ENCODE measurements around the gene ADAM12.

The ADAM12 gene

DNA sequence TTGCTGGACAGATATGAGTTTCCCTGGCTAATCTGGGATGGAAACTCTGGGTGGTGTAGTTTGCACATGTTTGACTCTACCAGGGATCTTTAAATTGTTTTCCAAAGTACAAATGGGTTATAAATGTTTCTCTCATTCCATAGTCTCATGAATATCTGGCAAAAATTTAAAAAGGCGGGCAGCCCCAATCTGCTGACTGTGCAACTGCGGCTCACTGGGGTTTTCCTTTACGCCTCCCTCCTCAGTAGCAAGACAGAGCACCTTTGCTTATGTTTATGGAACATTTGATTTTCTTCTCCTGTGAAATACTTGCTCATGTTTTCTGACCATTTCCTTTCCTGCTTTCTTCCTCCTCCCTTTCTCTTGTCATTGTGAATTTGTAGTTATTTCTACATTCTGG, 105.0 kb downstream of the ADAM12 start:
- ATAC-seq (no peak), DNase-seq (no peak)
- Mint-ChIP-seq H3K9me3 (no peaks in the 10 kb centered on the region), H3K27me3 (no peaks in the 10 kb centered on the region), H3K27ac (no peak overlapping the region), H3K4me3 (no peak overlapping the region), H3K4me1 (no peaks in the 10 kb centered on the region)

GRCh38 chr10:126278851-126279250, 109.4 kb downstream of the ADAM12 start:
- H3K9me3 Mint-ChIP-seq, result no peaks in the 10 kb centered on the region
- no peak overlapping the region for H3K27ac Mint-ChIP-seq
- DNase-seq (no peak), ATAC-seq (no peak)
- no peaks in the 10 kb centered on the region for H3K27me3 Mint-ChIP-seq
- H3K4me1 Mint-ChIP-seq, result no peaks in the 10 kb centered on the region
- no peak overlapping the region for H3K4me3 Mint-ChIP-seq

GRCh38 chr10:126277181-126277580, 111.1 kb downstream of the ADAM12 start:
- DNase-seq (no peak), ATAC-seq (no peak)
- Mint-ChIP-seq H3K27ac (no peak overlapping the region), H3K27me3 (no peaks in the 10 kb centered on the region), H3K4me1 (no peaks in the 10 kb centered on the region), H3K9me3 (peaks cover 0 to under 1% of the 10 kb centered on the region in 2 donors), H3K4me3 (no peak overlapping the region)

DNA sequence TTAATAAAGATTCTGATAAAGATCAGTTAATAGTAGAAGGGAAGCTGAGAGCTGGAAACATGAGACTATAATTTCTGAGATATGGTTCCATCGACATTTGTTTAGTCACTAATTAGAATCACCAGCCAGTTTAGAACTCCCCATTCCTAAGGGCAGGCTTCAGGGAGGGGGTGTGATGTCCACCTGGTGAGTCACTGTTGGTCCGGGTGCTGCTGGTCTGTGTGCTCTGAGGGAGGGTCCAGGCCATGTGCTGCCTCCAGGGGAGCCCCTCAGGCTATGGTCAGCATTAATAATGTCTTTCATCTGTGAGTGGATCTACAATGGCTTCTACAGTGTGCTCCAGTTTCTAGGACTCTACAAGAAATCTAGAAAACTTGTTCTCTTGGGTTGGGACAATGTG, 115.8 kb downstream of the ADAM12 start:
- Mint-ChIP-seq H3K4me3 (no peak overlapping the region), H3K27ac (no peak overlapping the region), H3K4me1 (no peaks in the 10 kb centered on the region), H3K9me3 (peaks cover 4 to 20% of the 10 kb centered on the region in 2 donors), H3K27me3 (no peaks in the 10 kb centered on the region)
- no peak for ATAC-seq
- DNase-seq, result no peak

DNA sequence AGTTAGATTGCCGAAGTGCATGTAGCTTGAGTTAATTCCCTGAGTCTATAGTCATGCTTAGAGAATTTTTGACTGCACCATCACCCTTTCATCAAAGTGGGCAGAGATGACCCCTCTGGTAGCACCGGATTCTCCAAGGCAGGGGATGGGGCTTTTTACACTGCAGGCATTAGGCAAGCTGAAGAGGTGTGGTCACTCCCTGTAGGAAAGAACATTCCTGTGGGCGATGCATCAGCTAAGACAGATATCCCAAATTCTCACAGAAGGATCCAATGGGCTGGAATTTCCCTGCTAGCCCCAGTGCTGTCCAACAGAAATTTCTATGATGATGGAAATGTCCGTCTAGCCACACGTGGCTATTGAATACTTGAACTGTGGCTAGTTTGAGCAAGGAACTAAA, 118.2 kb downstream of the ADAM12 start:
- Mint-ChIP-seq H3K4me1 (no peaks in the 10 kb centered on the region), H3K9me3 (peaks cover 15 to 33% of the 10 kb centered on the region in 2 donors), H3K4me3 (no peak overlapping the region), H3K27me3 (no peaks in the 10 kb centered on the region), H3K27ac (no peak overlapping the region)
- DNase-seq, result no peak
- no peak for ATAC-seq

DNA sequence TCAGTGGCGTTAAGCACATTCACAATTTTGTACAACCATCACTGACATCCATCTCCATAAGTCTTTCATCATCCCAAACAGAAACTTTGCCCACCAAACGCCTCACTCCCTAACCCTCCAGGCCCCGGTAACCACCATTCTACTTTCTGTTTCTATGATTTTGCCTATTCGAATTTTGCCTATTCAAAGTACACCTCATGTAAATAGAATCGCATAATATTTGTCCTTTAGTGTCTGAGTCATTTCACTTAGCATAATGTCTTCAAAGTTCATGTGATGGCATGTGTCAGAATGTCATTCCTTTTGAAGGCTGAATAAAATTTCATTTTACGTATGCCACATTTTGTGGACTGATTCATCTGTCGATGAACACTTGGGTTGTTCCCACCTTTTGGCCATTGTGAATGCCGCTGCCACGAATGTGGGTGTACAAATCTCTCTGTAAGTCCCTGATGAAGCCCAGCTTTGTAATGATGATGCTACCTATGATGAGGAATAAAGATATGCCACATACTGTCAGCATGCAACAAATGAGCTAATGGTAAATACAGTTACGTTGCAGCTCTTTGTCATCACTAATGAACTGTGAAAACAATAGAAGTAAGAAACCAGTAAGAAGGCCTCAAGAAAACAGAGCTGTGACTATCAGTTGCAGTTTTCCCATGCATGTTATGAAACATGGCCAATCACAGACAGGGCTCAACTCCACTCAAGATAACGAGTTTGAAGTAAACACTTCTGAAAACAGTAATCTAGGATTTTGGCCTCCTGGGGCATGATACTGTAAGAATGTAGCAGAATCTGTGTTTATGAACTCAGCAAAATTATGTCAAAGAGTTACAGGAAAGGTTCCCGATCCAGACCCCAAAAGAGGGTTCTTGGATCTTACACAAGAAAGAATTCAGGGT, 120.0 kb downstream of the ADAM12 start:
- no peak for ATAC-seq
- H3K27ac Mint-ChIP-seq, result no peak overlapping the region
- no peak for DNase-seq
- no peaks in the 10 kb centered on the region for H3K4me1 Mint-ChIP-seq
- H3K4me3 Mint-ChIP-seq, result no peak overlapping the region
- peaks cover 15 to 33% of the 10 kb centered on the region in 2 donors for H3K9me3 Mint-ChIP-seq
- no peaks in the 10 kb centered on the region for H3K27me3 Mint-ChIP-seq

GRCh38 chr10:126264102-126265018, 123.9 kb downstream of the ADAM12 start:
- no peak for DNase-seq
- Mint-ChIP-seq H3K27me3 (no peaks in the 10 kb centered on the region), H3K4me3 (no peak overlapping the region), H3K9me3 (peaks cover 11 to 13% of the 10 kb centered on the region in 2 donors), H3K4me1 (no peaks in the 10 kb centered on the region), H3K27ac (no peak overlapping the region)
- ATAC-seq, result no peak

- Mint-ChIP-seq H3K4me1 (no peaks in the 10 kb centered on the region), H3K9me3 (peaks cover 11 to 13% of the 10 kb centered on the region in 2 donors), H3K27me3 (no peaks in the 10 kb centered on the region), H3K27ac (no peak overlapping the region), H3K4me3 (no peak overlapping the region)
- ATAC-seq (no peak), DNase-seq (no peak)
These were observed 125.1 kb downstream of the ADAM12 start for GRCh38 chr10:126263006-126263676.

GRCh38 chr10:126262233-126262838, 125.9 kb downstream of the ADAM12 start:
- DNase-seq, result no peak
- Mint-ChIP-seq H3K9me3 (peaks cover 11 to 13% of the 10 kb centered on the region in 2 donors), H3K27me3 (no peaks in the 10 kb centered on the region), H3K4me1 (no peaks in the 10 kb centered on the region), H3K27ac (no peak overlapping the region), H3K4me3 (no peak overlapping the region)
- no peak for ATAC-seq

- ATAC-seq (no peak), DNase-seq (no peak)
- H3K27me3 Mint-ChIP-seq, result peaks cover under 1% of the 10 kb centered on the region
- H3K9me3 Mint-ChIP-seq, result no peaks in the 10 kb centered on the region
- no peak overlapping the region for H3K27ac Mint-ChIP-seq
- no peaks in the 10 kb centered on the region for H3K4me1 Mint-ChIP-seq
- H3K4me3 Mint-ChIP-seq, result no peak overlapping the region
These were observed 128.4 kb downstream of the ADAM12 start for GRCh38 chr10:126259760-126260479.

GRCh38 chr10:126256864-126257263, 131.4 kb downstream of the ADAM12 start:
- H3K4me3 Mint-ChIP-seq, result no peak overlapping the region
- H3K9me3 Mint-ChIP-seq, result peaks cover 5 to 6% of the 10 kb centered on the region in 2 donors
- peaks cover 8% of the 10 kb centered on the region for H3K27me3 Mint-ChIP-seq
- ATAC-seq, result no peak
- no peak for DNase-seq
- H3K4me1 Mint-ChIP-seq, result no peaks in the 10 kb centered on the region
- no peak overlapping the region for H3K27ac Mint-ChIP-seq

- H3K27ac Mint-ChIP-seq, result no peak overlapping the region
- DNase-seq, result no peak
- ATAC-seq, result no peak
- H3K27me3 Mint-ChIP-seq, result peaks cover 8% of the 10 kb centered on the region
- no peak overlapping the region for H3K4me3 Mint-ChIP-seq
- peaks cover 13 to 15% of the 10 kb centered on the region in 2 donors for H3K9me3 Mint-ChIP-seq
- H3K4me1 Mint-ChIP-seq, result no peaks in the 10 kb centered on the region
These were observed 133.0 kb downstream of the ADAM12 start for GRCh38 chr10:126255313-126255712.

- peaks cover 8% of the 10 kb centered on the region for H3K27me3 Mint-ChIP-seq
- DNase-seq (no peak), ATAC-seq (no peak)
- H3K4me3 Mint-ChIP-seq, result no peak overlapping the region
- H3K4me1 Mint-ChIP-seq, result no peaks in the 10 kb centered on the region
- H3K9me3 Mint-ChIP-seq, result peaks cover 13 to 15% of the 10 kb centered on the region in 2 donors
- no peak overlapping the region for H3K27ac Mint-ChIP-seq
These were observed 134.7 kb downstream of the ADAM12 start for GRCh38 chr10:126253611-126253998.

- no peak for ATAC-seq
- H3K9me3 Mint-ChIP-seq, result peaks cover 13 to 15% of the 10 kb centered on the region in 2 donors
- no peak overlapping the region for H3K27ac Mint-ChIP-seq
- H3K4me1 Mint-ChIP-seq, result no peaks in the 10 kb centered on the region
- H3K27me3 Mint-ChIP-seq, result peaks cover 8% of the 10 kb centered on the region
- no peak for DNase-seq
- H3K4me3 Mint-ChIP-seq, result no peak overlapping the region
These were observed 135.2 kb downstream of the ADAM12 start for GRCh38 chr10:126252884-126253610.

All from stimulated activated naive CD8-positive, alpha-beta T cell treated with anti-CD3 and anti-CD28 coated beads, Interleukin-15, amount 100 ng/mL, for 72 hours (primary cell).